PC-3 (cell line): ENCODE data around the gene CERS6. TPM values are rescaled to one million over a fixed set of nuclear protein-coding genes. Genes with fewer than 3 reads are reported as not detected.

Source experiments
- ATAC-seq: fragments of 200-7000 bp; cut with Tn5 transposase; 2 replicates; pipeline ENCODE4 v1.9.1; 2020; ENCODE audit warnings: mild to moderate bottlenecking, moderate library complexity
- BruUV-seq: library from RNA; stranded (reverse); fragments of 400-500 nt; replicated peaks from 2 replicates; lab custom pipeline; 2021; lab: Mats Ljungman, UMichigan
- CTCF ChIA-PET: fragments of 300-600 bp; sonication (Branson Sonifier 250); formaldehyde crosslinking; loops from one replicate; lab custom pipeline; 2022; ENCODE audit warnings: antibody characterized with exemption; lab: Charles Lee
- POLR2A ChIA-PET: fragments of 300-600 bp; sonication (Branson Sonifier 250); formaldehyde crosslinking; loops from one replicate; lab custom pipeline; 2022; ENCODE audit warnings: antibody characterized with exemption; ENCODE audit not compliant: unreplicated experiment; lab: Charles Lee
- DNase-seq: peaks from one replicate; pipeline ENCODE4 v3.0.0-alpha.2; 2015
- H2AFZ ChIP-seq: fragments of 300-600 bp; sonication (generic); 2 replicates; pipeline ENCODE4 v1.6.0; 2016; ENCODE audit warnings: antibody characterized with exemption, low read length
- H3F3A ChIP-seq: fragments of 300-600 bp; sonication (generic); one replicate; pipeline ENCODE4 v1.6.0; 2017; ENCODE audit warnings: antibody characterized with exemption, low read length, control low read depth, mild to moderate bottlenecking; ENCODE audit not compliant: unreplicated experiment
- H3K27ac ChIP-seq: fragments of 300-600 bp; sonication (generic); 2 replicates; pipeline ENCODE4 v1.5.1; 2016; ENCODE audit warnings: mild to moderate bottlenecking, low read length
- H3K27me3 ChIP-seq: fragments of 300-600 bp; sonication (generic); 2 replicates; pipeline ENCODE4 v1.6.1; 2016; ENCODE audit warnings: low read length, mixed read lengths
- H3K36me3 ChIP-seq: fragments of 300-600 bp; sonication (generic); 2 replicates; pipeline ENCODE4 v1.6.1; 2016; ENCODE audit warnings: low read depth, mixed run types, low read length, mixed read lengths
- H3K4me1 ChIP-seq: fragments of 300-600 bp; sonication (generic); 2 replicates; pipeline ENCODE4 v1.5.1; 2016; ENCODE audit warnings: low read length; ENCODE audit not compliant: insufficient read depth
- H3K4me2 ChIP-seq: fragments of 300-600 bp; sonication (generic); 2 replicates; pipeline ENCODE4 v1.6.0; 2016; ENCODE audit warnings: low read length
- H3K4me3 ChIP-seq: fragments of 300-600 bp; sonication (generic); 2 replicates; pipeline ENCODE4 v1.5.1; 2016; ENCODE audit warnings: mild to moderate bottlenecking, low read length, mixed read lengths
- H3K79me2 ChIP-seq: fragments of 300-600 bp; sonication (generic); 2 replicates; pipeline ENCODE4 v1.6.1; 2017; ENCODE audit warnings: low read length, mixed read lengths
- H3K9ac ChIP-seq: fragments of 300-600 bp; sonication (generic); 2 replicates; pipeline ENCODE4 v1.6.0; 2016; ENCODE audit warnings: mild to moderate bottlenecking, low read length
- H3K9me2 ChIP-seq: fragments of 300-600 bp; sonication (generic); replicated peaks from 2 replicates; pipeline ENCODE4 v1.6.1; 2016; ENCODE audit warnings: mixed run types, low read length, mixed read lengths
- H3K9me3 ChIP-seq: fragments of 300-600 bp; sonication (generic); 2 replicates; pipeline ENCODE4 v1.6.1; 2016; ENCODE audit warnings: low read length, mixed read lengths
- H4K20me1 ChIP-seq: fragments of 300-600 bp; sonication (generic); 2 replicates; pipeline ENCODE4 v1.6.1; 2016; ENCODE audit warnings: low read length, mixed read lengths
- CTCF ChIP-seq: fragments of 300-600 bp; sonication (generic); conservative IDR thresholded peaks from 2 replicates; pipeline ENCODE4 v1.5.1; 2017; ENCODE audit warnings: antibody characterized with exemption, low read depth, mild to moderate bottlenecking, low read length
- EZH2 ChIP-seq: fragments of 300-600 bp; sonication (generic); IDR thresholded peaks from one replicate; pipeline ENCODE4 v1.6.1; 2017; ENCODE audit warnings: antibody characterized with exemption, mild to moderate bottlenecking, low read length; ENCODE audit not compliant: unreplicated experiment
- EZH2phosphoT487 ChIP-seq: fragments of 300-600 bp; sonication (generic); IDR thresholded peaks from 2 replicates; pipeline ENCODE4 v1.6.1; 2018; ENCODE audit warnings: mild to moderate bottlenecking, antibody characterized with exemption, low read length, borderline replicate concordance
- intact Hi-C: fragments of 100-400 bp; cut with micrococcal nuclease; formaldehyde crosslinking; loops from 2 replicates; pipeline ENCODE4 v1.9.0; 2023
- total RNA-seq: library from RNA; depleted of rRNA; stranded (reverse); fragments of >200 nt; gene quantifications from 2 replicates; pipeline ENCODE4 v1.2.3, GENCODE V29; 2014

Gene CERS6
- total RNA-seq, 1 experiment from 2014 or later = 24.2 TPM

- Histone ChIP-seq H3K4me1 (no peaks in the 10 kb centered on the region), H3K27ac (no peak overlapping the region), H3K9me3 (no peaks in the 10 kb centered on the region), H3K79me2 (no peaks in the 10 kb centered on the region), H3K27me3 (no peaks in the 10 kb centered on the region), H3K9me2 (0 out of 2 replicates have a peak, but pooled peaks cover 3% of the 10 kb centered on the region), H3F3A (no peaks in the 10 kb centered on the region), H4K20me1 (no peaks in the 10 kb centered on the region), H3K36me3 (no peaks in the 10 kb centered on the region), H2AFZ (no peak overlapping the region), H3K9ac (no peak overlapping the region), H3K4me3 (no peak overlapping the region), H3K4me2 (no peak overlapping the region)
- DNase-seq = no peak
- CTCF ChIA-PET = no interaction called here
- BruUV-seq = no TSS peak
- intact Hi-C loops = no loop called here
- ATAC-seq = no peak
- POLR2A ChIA-PET = no interaction called here
- no peak for TF ChIP-seq CTCF
- TF ChIP-seq EZH2phosphoT487 = no peak
- TF ChIP-seq EZH2 = no peak
Measured at GRCh38 chr2:168794968-168795367, 338.9 kb downstream of the CERS6 start.

GRCh38 chr2:168796090-168796577 is 340.1 kb downstream of the CERS6 start:
- no TSS peak for BruUV-seq
- Histone ChIP-seq H4K20me1 (no peaks in the 10 kb centered on the region), H3K9ac (no peak overlapping the region), H3K4me3 (no peak overlapping the region), H3K27me3 (no peaks in the 10 kb centered on the region), H3K36me3 (no peaks in the 10 kb centered on the region), H3K4me2 (no peak overlapping the region), H3K9me3 (no peaks in the 10 kb centered on the region), H3K79me2 (no peaks in the 10 kb centered on the region), H2AFZ (no peak overlapping the region), H3K4me1 (no peaks in the 10 kb centered on the region), H3K9me2 (no peaks in the 10 kb centered on the region), H3F3A (no peaks in the 10 kb centered on the region), H3K27ac (no peak overlapping the region)
- DNase-seq (no peak), ATAC-seq (no peak)
- no peak for TF ChIP-seq CTCF
- no peak for TF ChIP-seq EZH2phosphoT487
- no peak for TF ChIP-seq EZH2
- ChIA-PET CTCF (no interaction called here), POLR2A (no interaction called here)
- intact Hi-C loops = no loop called here

GRCh38 chr2:168796583-168797285 is 340.7 kb downstream of the CERS6 start:
- intact Hi-C loops = no loop called here
- H3K9ac ChIP-seq = no peak overlapping the region
- no peak overlapping the region for H3K4me3 ChIP-seq
- H3F3A ChIP-seq = no peaks in the 10 kb centered on the region
- H3K36me3 ChIP-seq = no peaks in the 10 kb centered on the region
- ChIA-PET CTCF (no interaction called here), POLR2A (no interaction called here)
- DNase-seq = no peak
- no peaks in the 10 kb centered on the region for H4K20me1 ChIP-seq
- no peak overlapping the region for H3K4me2 ChIP-seq
- BruUV-seq = no TSS peak
- no peaks in the 10 kb centered on the region for H3K27me3 ChIP-seq
- no peak overlapping the region for H2AFZ ChIP-seq
- no peaks in the 10 kb centered on the region for H3K9me3 ChIP-seq
- ATAC-seq = no peak
- no peaks in the 10 kb centered on the region for H3K9me2 ChIP-seq
- TF ChIP-seq EZH2 (no peak), EZH2phosphoT487 (no peak), CTCF (no peak)
- H3K4me1 ChIP-seq = no peaks in the 10 kb centered on the region
- no peaks in the 10 kb centered on the region for H3K79me2 ChIP-seq
- H3K27ac ChIP-seq = no peak overlapping the region
